Measurements from ENCODE around the gene ARPC1B. TPM values are rescaled to one million over a fixed set of nuclear protein-coding genes. Genes with fewer than 3 reads are reported as not detected.
"Not testable (repeated sequence)": the region's sequence is repeated elsewhere in the genome, so short reads cannot be mapped to it uniquely, and the experiment has no call there.

The ARPC1B gene
- total RNA-seq, 1 donor from 2014 or later, result 250 TPM

GRCh38 chr7:99373091-99374066, 1.2 kb upstream of the ARPC1B start:
- Mint-ChIP-seq H3K27me3 (no peaks in the 10 kb centered on the region), H3K4me1 (peaks cover 32% of the 10 kb centered on the region), H3K27ac (peak overlapping the region; percentile 73), H3K36me3 (ENCODE audit: low read depth) (peaks cover 16% of the 10 kb centered on the region), H3K9me3 (no peaks in the 10 kb centered on the region), H3K4me3 (peak overlapping the region; percentile 82)
- intact Hi-C loops (cut with micrococcal nuclease), result loop anchor here (2.0 to 5.0 kb wide), 2 partner anchors 19 to 34 kb away; partner anchors contain the start of genes BUD31 and PDAP1
- no peak for DNase-seq

DNA sequence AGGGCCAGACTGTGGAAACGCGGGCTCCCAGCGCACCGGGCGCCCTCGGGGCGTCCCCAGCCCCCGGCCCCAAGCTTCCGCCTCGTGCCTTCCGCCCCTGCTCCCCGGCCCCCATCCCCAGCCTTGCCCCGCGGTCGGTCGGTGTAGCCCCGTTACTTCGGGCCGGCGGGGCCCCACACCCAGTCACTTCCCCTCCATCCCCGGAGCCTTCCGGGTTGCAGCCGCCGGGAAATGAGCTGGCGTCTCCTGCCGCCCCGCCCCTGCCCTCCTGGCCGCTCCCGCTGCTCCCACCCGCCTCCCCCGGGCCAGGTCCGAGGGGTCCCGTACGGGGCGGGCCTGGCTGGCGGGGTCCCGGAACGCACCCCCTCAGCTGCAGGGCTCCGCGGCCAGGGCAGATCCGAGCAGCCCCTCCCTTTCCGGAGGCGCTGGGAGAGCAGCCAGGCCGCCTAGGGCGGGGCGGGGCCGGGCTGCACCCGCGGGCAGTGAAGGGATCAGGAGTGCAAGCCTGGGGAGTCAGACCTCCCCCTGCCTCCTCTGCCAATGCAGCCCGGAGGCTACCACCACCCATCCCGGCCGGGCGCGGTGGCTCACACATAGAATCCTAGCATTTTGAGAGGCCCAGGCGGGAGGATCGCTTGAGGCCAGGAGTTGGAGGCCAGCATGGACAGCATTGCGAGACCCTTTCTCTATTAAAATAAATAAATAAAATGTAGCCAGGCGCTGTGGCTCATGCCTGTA, 709 bp downstream of the ARPC1B start:
- intact Hi-C loops (cut with micrococcal nuclease), result loop anchor here (2.0 to 5.0 kb wide), 2 partner anchors 18 to 97 kb away; partner anchors contain the start of gene ZNF789
- no peaks in the 10 kb centered on the region for H3K27me3 Mint-ChIP-seq
- H3K9me3 Mint-ChIP-seq, result no peaks in the 10 kb centered on the region
- H3K4me3 Mint-ChIP-seq, result peak overlapping the region; percentile 82
- peak overlapping the region; percentile 84 for H3K27ac Mint-ChIP-seq
- DNase-seq, result peak; percentile 92
- H3K4me1 Mint-ChIP-seq, result peaks cover 32% of the 10 kb centered on the region
- peaks cover 21% of the 10 kb centered on the region for H3K36me3 Mint-ChIP-seq (ENCODE audit: low read depth)

GRCh38 chr7:99379043-99379577, 4.6 kb downstream of the ARPC1B start:
- peak; percentile 85 for DNase-seq
- intact Hi-C loops (cut with micrococcal nuclease), result loop anchor here (5.0 kb wide), 1 partner anchor 93 kb away; the partner anchor contains the start of gene ZNF789
- Mint-ChIP-seq H3K27me3 (no peaks in the 10 kb centered on the region), H3K9me3 (no peaks in the 10 kb centered on the region), H3K4me1 (peaks cover 40% of the 10 kb centered on the region), H3K4me3 (peak overlapping the region; percentile 77), H3K36me3 (ENCODE audit: low read depth) (peaks cover 30% of the 10 kb centered on the region), H3K27ac (peak overlapping the region; percentile 90)

- intact Hi-C loops (cut with micrococcal nuclease), result loop anchor here (2.0 to 5.0 kb wide), 4 partner anchors 52 to 237 kb away; partner anchors contain the start of genes ARPC1A, CPSF4, PTCD1 and SMURF1
- H3K27me3 Mint-ChIP-seq, H3K9me3 Mint-ChIP-seq, DNase-seq: not testable (repeated sequence)
- peaks cover 30% of the 10 kb centered on the region for H3K36me3 Mint-ChIP-seq (ENCODE audit: low read depth)
- peaks cover 44% of the 10 kb centered on the region for H3K4me1 Mint-ChIP-seq
- peak overlapping the region; percentile 90 for H3K27ac Mint-ChIP-seq
- H3K4me3 Mint-ChIP-seq, result peak overlapping the region; percentile 77
Observed at GRCh38 chr7:99379693-99380031, 5.1 kb downstream of the ARPC1B start.

- Mint-ChIP-seq H3K4me1 (peaks cover 44% of the 10 kb centered on the region), H3K9me3 (no peaks in the 10 kb centered on the region)
Observed at GRCh38 chr7:99380032-99380822, 5.7 kb downstream of the ARPC1B start.

GRCh38 chr7:99380823-99381663, 6.5 kb downstream of the ARPC1B start:
- intact Hi-C loops (cut with micrococcal nuclease), result loop anchor here (1.0 to 5.0 kb wide), 4 partner anchors 28 to 239 kb away; partner anchors contain the start of genes ARPC1A, CPSF4, PTCD1 and SMURF1
- H3K27ac Mint-ChIP-seq, result peak overlapping the region; percentile 90
- H3K4me1 Mint-ChIP-seq, result peaks cover 44% of the 10 kb centered on the region

More at GRCh38 chr7:99380032-99380822, 5.7 kb downstream of the ARPC1B start:
- peak overlapping the region; percentile 90 for H3K27ac Mint-ChIP-seq
- peaks cover 30% of the 10 kb centered on the region for H3K36me3 Mint-ChIP-seq (ENCODE audit: low read depth)
- peak overlapping the region; percentile 77 for H3K4me3 Mint-ChIP-seq
- intact Hi-C loops (cut with micrococcal nuclease), result loop anchor here (2.0 to 5.0 kb wide), 3 partner anchors 53 to 238 kb away; partner anchors contain the start of genes ARPC1A, CPSF4, PTCD1 and SMURF1
- no peaks in the 10 kb centered on the region for H3K27me3 Mint-ChIP-seq
- peak; percentile 83 for DNase-seq

DNA sequence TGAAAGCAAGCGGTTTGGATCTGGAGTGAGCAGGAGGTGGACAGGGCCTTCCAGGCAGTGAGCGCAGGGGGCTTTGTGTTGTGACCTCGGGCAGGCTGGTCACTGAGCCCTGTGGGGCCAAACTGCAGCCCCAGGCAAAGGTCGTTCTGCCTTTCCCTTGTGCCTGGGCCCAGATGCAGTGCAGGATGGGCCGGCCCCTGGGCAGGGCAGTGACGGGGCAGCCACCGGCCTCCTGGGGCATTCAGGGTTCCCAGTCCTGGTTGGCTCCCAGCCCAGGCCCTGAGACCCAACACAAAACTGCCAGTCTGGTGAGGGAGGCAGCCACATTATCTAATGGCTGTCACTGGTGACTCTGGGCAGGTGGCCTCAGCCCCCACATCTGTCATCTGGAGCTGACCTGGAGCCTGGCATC, 7.1 kb downstream of the ARPC1B start:
- peaks cover 38% of the 10 kb centered on the region for H3K36me3 Mint-ChIP-seq (ENCODE audit: low read depth)
- no peaks in the 10 kb centered on the region for H3K27me3 Mint-ChIP-seq
- no peaks in the 10 kb centered on the region for H3K9me3 Mint-ChIP-seq
- no peak for DNase-seq
- H3K27ac Mint-ChIP-seq, result peak overlapping the region; percentile 90
- H3K4me1 Mint-ChIP-seq, result peaks cover 41% of the 10 kb centered on the region
- intact Hi-C loops (cut with micrococcal nuclease), result loop anchor here (1.0 to 5.0 kb wide), 4 partner anchors 28 to 239 kb away; partner anchors contain the start of genes ARPC1A, CPSF4, PTCD1 and SMURF1
- H3K4me3 Mint-ChIP-seq, result peak overlapping the region; percentile 77

More at GRCh38 chr7:99380823-99381663, 6.5 kb downstream of the ARPC1B start:
- H3K9me3 Mint-ChIP-seq, result no peaks in the 10 kb centered on the region
- H3K4me3 Mint-ChIP-seq, result peak overlapping the region; percentile 77
- no peaks in the 10 kb centered on the region for H3K27me3 Mint-ChIP-seq
- peak; percentile 97 for DNase-seq
- peaks cover 31% of the 10 kb centered on the region for H3K36me3 Mint-ChIP-seq (ENCODE audit: low read depth)

- DNase-seq, result no peak
- H3K9me3 Mint-ChIP-seq, result no peaks in the 10 kb centered on the region
- H3K36me3 Mint-ChIP-seq (ENCODE audit: low read depth), result peaks cover 42% of the 10 kb centered on the region
- no peaks in the 10 kb centered on the region for H3K27me3 Mint-ChIP-seq
- no peak overlapping the region for H3K4me3 Mint-ChIP-seq
- intact Hi-C loops (cut with micrococcal nuclease), result loop anchor here (5.0 kb wide), 2 partner anchors 56 to 241 kb away; partner anchors contain the start of genes ARPC1A and SMURF1
- peaks cover 36% of the 10 kb centered on the region for H3K4me1 Mint-ChIP-seq
- peak overlapping the region; percentile 71 for H3K27ac Mint-ChIP-seq
Observed at GRCh38 chr7:99383203-99383602, 8.7 kb downstream of the ARPC1B start.

- H3K4me3 Mint-ChIP-seq, result no peak overlapping the region
- H3K9me3 Mint-ChIP-seq, result no peaks in the 10 kb centered on the region
- H3K36me3 Mint-ChIP-seq (ENCODE audit: low read depth), result peaks cover 43% of the 10 kb centered on the region
- peak overlapping the region; percentile 71 for H3K27ac Mint-ChIP-seq
- H3K4me1 Mint-ChIP-seq, result peaks cover 34% of the 10 kb centered on the region
- DNase-seq, result no peak
- no peaks in the 10 kb centered on the region for H3K27me3 Mint-ChIP-seq
- intact Hi-C loops (cut with micrococcal nuclease), result loop anchor here (5.0 kb wide), 2 partner anchors 57 to 242 kb away; partner anchors contain the start of genes ARPC1A and SMURF1
Observed at GRCh38 chr7:99383791-99384370, 9.4 kb downstream of the ARPC1B start.

DNA sequence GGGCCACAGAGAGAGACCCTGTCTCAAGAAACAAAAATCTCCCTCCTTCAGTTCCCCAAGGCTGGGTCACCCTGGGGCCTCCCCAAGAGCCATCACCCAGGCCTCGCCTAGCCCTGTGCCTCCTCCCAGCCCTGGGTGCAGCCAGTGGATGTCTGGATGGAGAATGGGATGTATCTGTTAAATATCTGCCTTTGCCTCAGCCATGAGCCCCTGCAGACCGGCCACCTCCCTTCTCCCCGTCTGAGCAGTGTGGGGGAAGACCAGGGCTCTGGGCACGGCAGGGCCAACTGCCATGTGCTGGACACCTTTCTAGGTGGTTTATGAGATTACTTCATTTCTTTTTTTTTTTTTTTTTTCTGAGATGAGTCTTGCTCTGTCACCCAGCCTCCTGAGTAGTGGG, 10.0 kb downstream of the ARPC1B start:
- H3K27me3 Mint-ChIP-seq, result no peaks in the 10 kb centered on the region
- no peak for DNase-seq
- no peak overlapping the region for H3K27ac Mint-ChIP-seq
- H3K4me1 Mint-ChIP-seq, result peaks cover 28% of the 10 kb centered on the region
- H3K9me3 Mint-ChIP-seq, result no peaks in the 10 kb centered on the region
- intact Hi-C loops (cut with micrococcal nuclease), result loop anchor here (5.0 kb wide), 2 partner anchors 57 to 242 kb away; partner anchors contain the start of genes ARPC1A and SMURF1
- peaks cover 43% of the 10 kb centered on the region for H3K36me3 Mint-ChIP-seq (ENCODE audit: low read depth)
- no peak overlapping the region for H3K4me3 Mint-ChIP-seq

GRCh38 chr7:99385564-99385963, 11.0 kb downstream of the ARPC1B start:
- Mint-ChIP-seq H3K9me3 (no peaks in the 10 kb centered on the region), H3K36me3 (ENCODE audit: low read depth) (peaks cover 47% of the 10 kb centered on the region), H3K4me3 (no peak overlapping the region), H3K27me3 (no peaks in the 10 kb centered on the region), H3K4me1 (peaks cover 20% of the 10 kb centered on the region), H3K27ac (peak overlapping the region; percentile 29)
- DNase-seq, result no peak
- intact Hi-C loops (cut with micrococcal nuclease), result no loop called here

Data from activated CD4-positive, alpha-beta T cell treated with anti-CD3 and anti-CD28 coated beads, Interleukin-2, amount 10 ng/mL, durations not matched to agents 24 days and 14 days (primary cell).